ENCODE measurements around the gene MPP2.

DNA sequence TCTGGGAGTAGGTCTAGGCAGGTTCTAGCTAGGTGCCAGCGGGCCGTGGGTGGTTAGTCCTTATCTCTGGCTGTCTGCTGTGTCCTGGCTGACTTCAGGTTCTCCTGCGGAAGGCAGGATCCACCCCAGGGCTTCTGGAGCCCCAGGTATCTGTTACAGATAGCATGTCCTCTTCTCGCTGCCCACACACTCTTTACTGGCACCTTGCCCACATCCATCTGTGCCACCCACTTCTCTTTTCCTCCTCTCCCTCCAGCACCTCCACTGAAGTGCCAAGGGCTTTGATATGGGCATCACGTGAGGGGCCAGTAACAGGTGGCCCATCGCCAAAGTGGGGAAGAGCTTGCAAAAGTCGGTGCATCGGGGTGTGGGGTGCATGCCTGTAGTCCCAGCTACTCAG is 4.6 kb upstream of the MPP2 start:
- TF ChIP-seq, protein P1, sequence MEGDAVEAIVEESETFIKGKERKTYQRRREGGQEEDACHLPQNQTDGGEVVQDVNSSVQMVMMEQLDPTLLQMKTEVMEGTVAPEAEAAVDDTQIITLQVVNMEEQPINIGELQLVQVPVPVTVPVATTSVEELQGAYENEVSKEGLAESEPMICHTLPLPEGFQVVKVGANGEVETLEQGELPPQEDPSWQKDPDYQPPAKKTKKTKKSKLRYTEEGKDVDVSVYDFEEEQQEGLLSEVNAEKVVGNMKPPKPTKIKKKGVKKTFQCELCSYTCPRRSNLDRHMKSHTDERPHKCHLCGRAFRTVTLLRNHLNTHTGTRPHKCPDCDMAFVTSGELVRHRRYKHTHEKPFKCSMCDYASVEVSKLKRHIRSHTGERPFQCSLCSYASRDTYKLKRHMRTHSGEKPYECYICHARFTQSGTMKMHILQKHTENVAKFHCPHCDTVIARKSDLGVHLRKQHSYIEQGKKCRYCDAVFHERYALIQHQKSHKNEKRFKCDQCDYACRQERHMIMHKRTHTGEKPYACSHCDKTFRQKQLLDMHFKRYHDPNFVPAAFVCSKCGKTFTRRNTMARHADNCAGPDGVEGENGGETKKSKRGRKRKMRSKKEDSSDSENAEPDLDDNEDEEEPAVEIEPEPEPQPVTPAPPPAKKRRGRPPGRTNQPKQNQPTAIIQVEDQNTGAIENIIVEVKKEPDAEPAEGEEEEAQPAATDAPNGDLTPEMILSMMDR (IDR thresholded peaks at IDR 0.05) = no peak
- no peak for TF ChIP-seq POLR2A (IDR thresholded peaks at IDR 0.05)
